SK-N-SH (cell line): ENCODE data around the gene LMBR1. TPM values are rescaled to one million over a fixed set of nuclear protein-coding genes. Genes with fewer than 3 reads are reported as not detected.

Experiments
- CTCF ChIA-PET: fragments of 300-600, 350-600 bp; formaldehyde crosslinking; extraction: SDS; loops from one replicate; lab custom pipeline; 2021; lab: Yijun Ruan, JAX
- POLR2A ChIA-PET: fragments of 350-600 bp; sonication (Branson Sonifier 250); formaldehyde crosslinking; extraction: SDS; loops from one replicate; lab custom pipeline; 2020; ENCODE audit warnings: antibody characterized with exemption, inconsistent platforms; lab: Yijun Ruan, JAX
- DNase-seq: peaks from one replicate; pipeline ENCODE4 v3.0.0; 2012
- H2AFZ ChIP-seq: fragments of 200-600 bp; sonication (generic); 2 replicates; pipeline ENCODE4 v1.8.1; 2016; ENCODE audit warnings: antibody characterized with exemption, mild to moderate bottlenecking, low read depth
- H3F3A ChIP-seq: fragments of 200-600 bp; sonication (generic); replicated peaks from 2 replicates; pipeline ENCODE3; 2016; ENCODE audit warnings: antibody characterized with exemption, mild to moderate bottlenecking; ENCODE audit not compliant: insufficient read depth
- H3K27ac ChIP-seq, 2 experiments: fragments of 200-500 bp in 1 of 2; fragments of 200-600 bp in 1 of 2; sonication (Bioruptor generic) in 1 of 2; sonication (generic), shearing (Covaris generic) in 1 of 2; 2 replicates each; pipeline versions ENCODE4 v1.5.1 to v1.6.1; 2014 to 2016; ENCODE audit warnings: low read depth in 2 of 2, inconsistent platforms in 1 of 2, low read length in 1 of 2, mild to moderate bottlenecking in 1 of 2, mixed read lengths in 1 of 2
- H3K27me3 ChIP-seq: fragments of 200-600 bp; sonication (generic), shearing (Covaris generic); 2 replicates; pipeline ENCODE4 v1.6.1; 2016; ENCODE audit warnings: mixed run types; ENCODE audit not compliant: insufficient read depth
- H3K36me3 ChIP-seq, 2 experiments: fragments of 200-500 bp in 1 of 2; fragments of 200-600 bp in 1 of 2; sonication (Bioruptor generic) in 1 of 2; sonication (generic) in 1 of 2; replicated peaks in 1 of 2; 2 replicates each; pipeline versions ENCODE3 to v1.5.1; 2014 to 2016; ENCODE audit warnings: low read length in 1 of 2, mild to moderate bottlenecking in 1 of 2; ENCODE audit not compliant: insufficient read depth in 2 of 2, control insufficient read depth in 1 of 2
- H3K4me1 ChIP-seq, 2 experiments: fragments of 200-500 bp in 1 of 2; fragments of 200-600 bp in 1 of 2; sonication (Bioruptor generic) in 1 of 2; sonication (generic), shearing (Covaris generic) in 1 of 2; 2 replicates each; pipeline versions ENCODE4 v1.5.1 to v1.6.1; 2014 to 2016; ENCODE audit warnings: low read depth in 1 of 2, low read length in 1 of 2, mixed run types in 1 of 2; ENCODE audit not compliant: insufficient read depth in 2 of 2, control insufficient read depth in 1 of 2
- H3K4me2 ChIP-seq: fragments of 200-600 bp; sonication (generic), shearing (Covaris generic); 2 replicates; pipeline ENCODE4 v1.6.1; 2017; ENCODE audit warnings: mixed run types
- H3K4me3 ChIP-seq, 2 experiments: fragments of 200-500 bp in 1 of 2; fragments of 200-600 bp in 1 of 2; sonication (Bioruptor generic) in 1 of 2; sonication (generic), shearing (Covaris generic) in 1 of 2; 2 replicates each; pipeline versions ENCODE4 v1.5.1 to v1.8.1; 2014 to 2016; ENCODE audit warnings: low read depth in 2 of 2, inconsistent platforms in 1 of 2, low read length in 1 of 2, mild to moderate bottlenecking in 1 of 2, mixed read lengths in 1 of 2, moderate library complexity in 1 of 2
- H3K79me2 ChIP-seq: fragments of 200-600 bp; sonication (generic); 2 replicates; pipeline ENCODE4 v1.8.1; 2017; ENCODE audit warnings: mild to moderate bottlenecking; ENCODE audit not compliant: insufficient read depth
- H3K9ac ChIP-seq: fragments of 200-600 bp; sonication (generic); 2 replicates; pipeline ENCODE4 v1.6.1; 2017; ENCODE audit warnings: mixed run types
- H3K9me2 ChIP-seq: fragments of 200-600 bp; sonication (generic); 2 replicates; pipeline ENCODE4 v1.6.1; 2017; ENCODE audit warnings: mixed run types
- H3K9me3 ChIP-seq: fragments of 200-600 bp; sonication (generic); 2 replicates; pipeline ENCODE4 v1.6.1; 2017; ENCODE audit warnings: mixed run types, mild to moderate bottlenecking, moderate library complexity
- H4K20me1 ChIP-seq: fragments of 200-600 bp; sonication (generic); 2 replicates; pipeline ENCODE4 v1.6.1; 2017; ENCODE audit warnings: mild to moderate bottlenecking, mixed run types; ENCODE audit not compliant: insufficient read depth
- CHD2 ChIP-seq: fragments of 150-350 bp; IDR thresholded peaks from 2 replicates; pipeline ENCODE4 v1.6.1; 2018; ENCODE audit warnings: low read length; ENCODE audit not compliant: partially characterized antibody
- EZH2phosphoT487 ChIP-seq: fragments of 200-600 bp; sonication (generic); IDR thresholded peaks from 2 replicates; pipeline ENCODE4 v1.6.1; 2017; ENCODE audit warnings: low read depth, mixed run types, mild to moderate bottlenecking, antibody characterized with exemption, moderate library complexity, borderline replicate concordance
- FOSL2 ChIP-seq: IDR thresholded peaks from 2 replicates; pipeline ENCODE4 v1.4.0; 2012; ENCODE audit warnings: low read depth, mild to moderate bottlenecking, moderate library complexity, borderline replicate concordance
- JUND ChIP-seq: IDR thresholded peaks from 2 replicates; pipeline ENCODE4 v1.4.0; 2012
- MAX ChIP-seq: IDR thresholded peaks from 2 replicates; pipeline ENCODE4 v1.4.0; 2012; ENCODE audit warnings: low read depth
- MEF2A ChIP-seq: IDR thresholded peaks from 2 replicates; pipeline ENCODE4 v1.4.0; 2012; ENCODE audit warnings: low read depth, borderline replicate concordance
- NFIC ChIP-seq: IDR thresholded peaks from 2 replicates; pipeline ENCODE4 v1.4.0; 2012; ENCODE audit warnings: borderline replicate concordance
- NRF1 ChIP-seq: IDR thresholded peaks from 2 replicates; pipeline ENCODE4 v1.6.1; 2012; ENCODE audit warnings: low read depth, mild to moderate bottlenecking, low read length
- RCOR1 ChIP-seq: fragments of 150-350 bp; IDR thresholded peaks from 2 replicates; pipeline ENCODE4 v1.6.1; 2017; ENCODE audit warnings: antibody characterized with exemption, low read length
- RFX5 ChIP-seq: IDR thresholded peaks from 2 replicates; pipeline ENCODE4 v1.6.1; 2012; ENCODE audit warnings: mild to moderate bottlenecking, improper control_type of control experiment, low read length
- SMC3 ChIP-seq: IDR thresholded peaks from 2 replicates; pipeline ENCODE4 v1.6.1; 2012; ENCODE audit warnings: low read depth, low read length, improper control_type of control experiment
- TAF1 ChIP-seq: IDR thresholded peaks from 2 replicates; pipeline ENCODE4 v1.6.1; 2012; ENCODE audit warnings: low read depth, mild to moderate bottlenecking, low read length, moderate library complexity, borderline replicate concordance
- TEAD4 ChIP-seq: IDR thresholded peaks from 2 replicates; pipeline ENCODE4 v1.4.0; 2012; ENCODE audit warnings: mild to moderate bottlenecking, borderline replicate concordance; ENCODE audit not compliant: insufficient read depth
- YY1 ChIP-seq: IDR thresholded peaks from 2 replicates; pipeline ENCODE4 v1.4.0; 2012; ENCODE audit warnings: low read depth, mild to moderate bottlenecking
- WGBS: methylation state at CpG from one replicate; pipeline ENCODE4 v1.1.6; 2017; ENCODE audit warnings: low lambda C conversion rate; 5-methylcytosine and 5-hydroxymethylcytosine counted together
- polyA plus RNA-seq, 3 experiments: library from polyadenylated mRNA; depleted of rRNA; stranded (reverse); fragments of >200 nt; gene quantifications; 2 replicates each; pipeline ENCODE4 v1.2.3, GENCODE V29; 2012
- TF ChIP-seq, protein P1 (sequence below): IDR thresholded peaks from 2 replicates; pipeline ENCODE4 v1.4.0; 2012; ENCODE audit warnings: low read depth, borderline replicate concordance
- TF ChIP-seq, protein P2 (sequence below): IDR thresholded peaks from 2 replicates; pipeline ENCODE4 v1.6.1; 2012; ENCODE audit warnings: mild to moderate bottlenecking, low read depth, low read length, moderate library complexity
- TF ChIP-seq, protein P3 (sequence below): fragments of 150-350 bp; IDR thresholded peaks from 2 replicates; pipeline ENCODE4 v1.6.1; 2016; ENCODE audit warnings: mild to moderate bottlenecking, low read depth, low read length
- TF ChIP-seq, protein P4 (sequence below): fragments of 200-600 bp; sonication (generic); IDR thresholded peaks from 2 replicates; pipeline ENCODE4 v1.6.1; 2017; ENCODE audit warnings: antibody characterized with exemption, mild to moderate bottlenecking, moderate library complexity

LMBR1 gene
- polyA plus RNA-seq, 1 of the 3 experiments (the other 2 are of a cell fraction), result 24.6 TPM

DNA sequence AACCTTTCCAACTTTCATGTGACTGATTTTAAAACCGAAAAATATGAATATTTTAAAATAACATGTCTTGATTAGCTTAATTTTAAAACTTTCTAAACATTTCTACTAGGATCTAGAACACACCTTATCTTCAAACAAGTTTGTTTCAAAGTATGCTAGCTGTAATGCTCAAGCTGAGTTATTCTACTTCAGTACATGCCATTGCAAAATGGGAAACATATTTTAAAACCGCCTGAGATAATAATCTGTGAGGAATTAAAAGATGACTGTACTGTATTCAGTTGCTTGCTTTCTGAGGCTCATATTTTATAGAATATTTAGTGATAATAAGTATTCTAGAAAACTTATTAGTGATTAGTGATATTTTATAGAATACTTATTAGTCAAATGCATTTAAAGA lies 99.6 kb downstream of the LMBR1 start:
- 59% methylated on average over 2 of the region's 2 CpGs for WGBS
- Histone ChIP-seq H2AFZ (no peak overlapping the region), H3K4me1 (peaks cover 0 to 73% of the 10 kb centered on the region in 2 experiments; a peak in 2 of 4 replicates), H3K9me3 (no peaks in the 10 kb centered on the region), H3F3A (no peaks in the 10 kb centered on the region), H3K4me3 (no peak overlapping the region), H3K27me3 (no peaks in the 10 kb centered on the region), H3K36me3 (peaks cover 16 to 24% of the 10 kb centered on the region in 2 experiments), H3K9ac (no peak overlapping the region), H3K27ac (peak overlapping the region in 1 of 2 experiments; percentile 100; a peak in 2 of 4 replicates), H4K20me1 (no peaks in the 10 kb centered on the region), H3K4me2 (no peak overlapping the region), H3K79me2 (no peaks in the 10 kb centered on the region), H3K9me2 (no peaks in the 10 kb centered on the region)
- no peak for DNase-seq
- CTCF ChIA-PET, result interaction anchor here (0.6 to 7.1 kb wide), 9 partner anchors 9 to 224 kb away, joined by 3 to 114 read pairs (median 3); partner anchors contain the start of gene LMBR1
- TF ChIP-seq TAF1, result no peak
- TF ChIP-seq RFX5, result no peak
- no peak for TF ChIP-seq FOSL2
- TF ChIP-seq, all 33 proteins: peak for 0
- POLR2A ChIA-PET, result no interaction called here

GRCh38 chr7:156792611-156793010 lies 100.4 kb downstream of the LMBR1 start:
- CTCF ChIA-PET, result interaction anchor here (0.6 to 7.1 kb wide), 9 partner anchors 11 to 223 kb away, joined by 3 to 114 read pairs (median 5); no protein-coding TSS in a partner anchor
- H3K9me2 ChIP-seq, result no peaks in the 10 kb centered on the region
- POLR2A ChIA-PET, result interaction anchor here (1.1 kb wide), 1 partner anchor 14 kb away, joined by 13 read pairs; no protein-coding TSS in a partner anchor
- no peak for TF ChIP-seq YY1
- TF ChIP-seq NRF1, result no peak
- TF ChIP-seq TEAD4, result peak; percentile 52; the same call in 1 of the 2 replicates
- TF ChIP-seq, protein P1, sequence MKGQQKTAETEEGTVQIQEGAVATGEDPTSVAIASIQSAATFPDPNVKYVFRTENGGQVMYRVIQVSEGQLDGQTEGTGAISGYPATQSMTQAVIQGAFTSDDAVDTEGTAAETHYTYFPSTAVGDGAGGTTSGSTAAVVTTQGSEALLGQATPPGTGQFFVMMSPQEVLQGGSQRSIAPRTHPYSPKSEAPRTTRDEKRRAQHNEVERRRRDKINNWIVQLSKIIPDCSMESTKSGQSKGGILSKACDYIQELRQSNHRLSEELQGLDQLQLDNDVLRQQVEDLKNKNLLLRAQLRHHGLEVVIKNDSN, result no peak
- TF ChIP-seq, protein P2, sequence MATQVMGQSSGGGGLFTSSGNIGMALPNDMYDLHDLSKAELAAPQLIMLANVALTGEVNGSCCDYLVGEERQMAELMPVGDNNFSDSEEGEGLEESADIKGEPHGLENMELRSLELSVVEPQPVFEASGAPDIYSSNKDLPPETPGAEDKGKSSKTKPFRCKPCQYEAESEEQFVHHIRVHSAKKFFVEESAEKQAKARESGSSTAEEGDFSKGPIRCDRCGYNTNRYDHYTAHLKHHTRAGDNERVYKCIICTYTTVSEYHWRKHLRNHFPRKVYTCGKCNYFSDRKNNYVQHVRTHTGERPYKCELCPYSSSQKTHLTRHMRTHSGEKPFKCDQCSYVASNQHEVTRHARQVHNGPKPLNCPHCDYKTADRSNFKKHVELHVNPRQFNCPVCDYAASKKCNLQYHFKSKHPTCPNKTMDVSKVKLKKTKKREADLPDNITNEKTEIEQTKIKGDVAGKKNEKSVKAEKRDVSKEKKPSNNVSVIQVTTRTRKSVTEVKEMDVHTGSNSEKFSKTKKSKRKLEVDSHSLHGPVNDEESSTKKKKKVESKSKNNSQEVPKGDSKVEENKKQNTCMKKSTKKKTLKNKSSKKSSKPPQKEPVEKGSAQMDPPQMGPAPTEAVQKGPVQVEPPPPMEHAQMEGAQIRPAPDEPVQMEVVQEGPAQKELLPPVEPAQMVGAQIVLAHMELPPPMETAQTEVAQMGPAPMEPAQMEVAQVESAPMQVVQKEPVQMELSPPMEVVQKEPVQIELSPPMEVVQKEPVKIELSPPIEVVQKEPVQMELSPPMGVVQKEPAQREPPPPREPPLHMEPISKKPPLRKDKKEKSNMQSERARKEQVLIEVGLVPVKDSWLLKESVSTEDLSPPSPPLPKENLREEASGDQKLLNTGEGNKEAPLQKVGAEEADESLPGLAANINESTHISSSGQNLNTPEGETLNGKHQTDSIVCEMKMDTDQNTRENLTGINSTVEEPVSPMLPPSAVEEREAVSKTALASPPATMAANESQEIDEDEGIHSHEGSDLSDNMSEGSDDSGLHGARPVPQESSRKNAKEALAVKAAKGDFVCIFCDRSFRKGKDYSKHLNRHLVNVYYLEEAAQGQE, result no peak
- TF ChIP-seq RCOR1, result peak; percentile 98
- no peak for TF ChIP-seq MAX
- TF ChIP-seq EZH2phosphoT487, result no peak
- TF ChIP-seq, protein P3, sequence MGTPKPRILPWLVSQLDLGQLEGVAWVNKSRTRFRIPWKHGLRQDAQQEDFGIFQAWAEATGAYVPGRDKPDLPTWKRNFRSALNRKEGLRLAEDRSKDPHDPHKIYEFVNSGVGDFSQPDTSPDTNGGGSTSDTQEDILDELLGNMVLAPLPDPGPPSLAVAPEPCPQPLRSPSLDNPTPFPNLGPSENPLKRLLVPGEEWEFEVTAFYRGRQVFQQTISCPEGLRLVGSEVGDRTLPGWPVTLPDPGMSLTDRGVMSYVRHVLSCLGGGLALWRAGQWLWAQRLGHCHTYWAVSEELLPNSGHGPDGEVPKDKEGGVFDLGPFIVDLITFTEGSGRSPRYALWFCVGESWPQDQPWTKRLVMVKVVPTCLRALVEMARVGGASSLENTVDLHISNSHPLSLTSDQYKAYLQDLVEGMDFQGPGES, result no peak
- TF ChIP-seq TAF1, result no peak
- peak; percentile 90 for TF ChIP-seq CHD2
- TF ChIP-seq, protein P4, sequence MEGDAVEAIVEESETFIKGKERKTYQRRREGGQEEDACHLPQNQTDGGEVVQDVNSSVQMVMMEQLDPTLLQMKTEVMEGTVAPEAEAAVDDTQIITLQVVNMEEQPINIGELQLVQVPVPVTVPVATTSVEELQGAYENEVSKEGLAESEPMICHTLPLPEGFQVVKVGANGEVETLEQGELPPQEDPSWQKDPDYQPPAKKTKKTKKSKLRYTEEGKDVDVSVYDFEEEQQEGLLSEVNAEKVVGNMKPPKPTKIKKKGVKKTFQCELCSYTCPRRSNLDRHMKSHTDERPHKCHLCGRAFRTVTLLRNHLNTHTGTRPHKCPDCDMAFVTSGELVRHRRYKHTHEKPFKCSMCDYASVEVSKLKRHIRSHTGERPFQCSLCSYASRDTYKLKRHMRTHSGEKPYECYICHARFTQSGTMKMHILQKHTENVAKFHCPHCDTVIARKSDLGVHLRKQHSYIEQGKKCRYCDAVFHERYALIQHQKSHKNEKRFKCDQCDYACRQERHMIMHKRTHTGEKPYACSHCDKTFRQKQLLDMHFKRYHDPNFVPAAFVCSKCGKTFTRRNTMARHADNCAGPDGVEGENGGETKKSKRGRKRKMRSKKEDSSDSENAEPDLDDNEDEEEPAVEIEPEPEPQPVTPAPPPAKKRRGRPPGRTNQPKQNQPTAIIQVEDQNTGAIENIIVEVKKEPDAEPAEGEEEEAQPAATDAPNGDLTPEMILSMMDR, result no peak
- no peak for TF ChIP-seq FOSL2
- no peak for TF ChIP-seq JUND
- TF ChIP-seq SMC3, result peak; percentile 14; the same call in 1 of the 2 replicates
- TF ChIP-seq NFIC, result peak; percentile 45; the same call in 1 of the 2 replicates
- TF ChIP-seq MEF2A, result no peak

More at GRCh38 chr7:156792611-156793010, 100.4 kb downstream of the LMBR1 start:
- peak; percentile 67 for DNase-seq
- WGBS, result 71% methylated on average over 5 of the region's 5 CpGs
- H3F3A ChIP-seq, result no peaks in the 10 kb centered on the region
- no peaks in the 10 kb centered on the region for H3K9me3 ChIP-seq
- no peaks in the 10 kb centered on the region for H3K79me2 ChIP-seq
- H3K27ac ChIP-seq, result peak overlapping the region in 1 of 2 experiments; percentile 100; a peak in 2 of 4 replicates
- no peaks in the 10 kb centered on the region for H4K20me1 ChIP-seq
- H2AFZ ChIP-seq, result no peak overlapping the region
- H3K9ac ChIP-seq, result no peak overlapping the region
- H3K4me1 ChIP-seq, result peaks cover 0 to 66% of the 10 kb centered on the region in 2 experiments; a peak in 2 of 4 replicates
- H3K4me3 ChIP-seq, result no peak overlapping the region
- H3K4me2 ChIP-seq, result no peak overlapping the region
- peaks cover 16 to 24% of the 10 kb centered on the region in 2 experiments for H3K36me3 ChIP-seq
- no peaks in the 10 kb centered on the region for H3K27me3 ChIP-seq
